PC-9 (cell line): ENCODE measurements around the gene NARS2. TPM values are rescaled to one million over a fixed set of nuclear protein-coding genes. Genes with fewer than 3 reads are reported as not detected.
A peak's percentile ranks its signal among the peaks of the same experiment; 100 is the strongest.

ENCODE experiments used
- BruUV-seq: library from RNA; stranded (reverse); fragments of 400-500 nt; replicated peaks from 2 replicates; lab custom pipeline; 2021; lab: Mats Ljungman, UMichigan
- CTCF ChIA-PET: fragments of 300-600 bp; sonication (Branson Sonifier 250); formaldehyde crosslinking; loops from one replicate; lab custom pipeline; 2022; ENCODE audit warnings: antibody characterized with exemption; lab: Charles Lee
- POLR2A ChIA-PET: fragments of 300-600 bp; sonication (Branson Sonifier 250); formaldehyde crosslinking; loops from one replicate; lab custom pipeline; 2022; ENCODE audit warnings: antibody characterized with exemption; ENCODE audit not compliant: unreplicated experiment; lab: Charles Lee
- DNase-seq, 2 experiments: peaks; one replicate each; pipeline versions ENCODE4 v3.0.0 to v3.0.0-alpha.2; 2015 to 2022; ENCODE audit warnings: mixed read lengths in 1 of 2
- H2AFZ ChIP-seq: fragments of 200-600 bp; sonication (generic); 2 replicates; pipeline ENCODE4 v1.8.1; 2017; ENCODE audit warnings: antibody characterized with exemption
- H3F3A ChIP-seq: fragments of 200-600 bp; sonication (generic); 2 replicates; pipeline ENCODE4 v1.8.1; 2017; ENCODE audit warnings: antibody characterized with exemption, mild to moderate bottlenecking, low read depth; ENCODE audit not compliant: insufficient read depth
- H3K27ac ChIP-seq: fragments of 200-600 bp; sonication (generic); 2 replicates; pipeline ENCODE4 v1.6.1; 2016; ENCODE audit warnings: mixed run types
- H3K27me3 ChIP-seq: fragments of 200-600 bp; sonication (generic); 2 replicates; pipeline ENCODE4 v1.6.1; 2016; ENCODE audit warnings: low read depth, mixed run types; ENCODE audit not compliant: insufficient read depth
- H3K36me3 ChIP-seq: fragments of 200-600 bp; sonication (generic); 2 replicates; pipeline ENCODE4 v1.6.1; 2016; ENCODE audit warnings: low read depth, mixed run types
- H3K4me1 ChIP-seq: fragments of 200-600 bp; sonication (generic); replicated peaks from 2 replicates; pipeline ENCODE4 v1.6.1; 2016; ENCODE audit warnings: mixed run types; ENCODE audit not compliant: insufficient read depth
- H3K4me2 ChIP-seq: fragments of 200-600 bp; sonication (generic); 2 replicates; pipeline ENCODE4 v1.6.1; 2017; ENCODE audit warnings: mixed run types
- H3K4me3 ChIP-seq: fragments of 200-600 bp; sonication (generic); 2 replicates; pipeline ENCODE4 v1.6.1; 2016; ENCODE audit warnings: mixed run types
- H3K79me2 ChIP-seq: fragments of 200-600 bp; sonication (generic); 2 replicates; pipeline ENCODE4 v1.6.1; 2017; ENCODE audit warnings: low read depth, mixed run types
- H3K9me2 ChIP-seq: fragments of 200-600 bp; sonication (generic); 2 replicates; pipeline ENCODE4 v1.8.1; 2017; ENCODE audit warnings: mild to moderate bottlenecking; ENCODE audit not compliant: insufficient read depth
- H3K9me3 ChIP-seq: fragments of 200-600 bp; sonication (generic); 2 replicates; pipeline ENCODE4 v1.8.1; 2016; ENCODE audit warnings: low read depth; ENCODE audit not compliant: insufficient read depth
- H4K20me1 ChIP-seq: fragments of 200-600 bp; sonication (generic); 2 replicates; pipeline ENCODE4 v1.8.1; 2017; ENCODE audit not compliant: insufficient read depth
- EZH2 ChIP-seq: fragments of 200-600 bp; sonication (generic); IDR thresholded peaks from 2 replicates; pipeline ENCODE4 v1.8.0; 2017; ENCODE audit warnings: antibody characterized with exemption, low read depth
- intact Hi-C: fragments of 100-400 bp; cut with micrococcal nuclease; formaldehyde crosslinking; loops from one replicate; pipeline ENCODE4 v1.10.0; 2022; ENCODE audit not compliant: unreplicated experiment
- total RNA-seq: library from RNA; stranded (reverse); gene quantifications from 2 replicates; pipeline ENCODE4 v1.2.3, GENCODE V29; 2021
- TF ChIP-seq, protein P1 (sequence below): fragments of 200-600 bp; sonication (generic); conservative IDR thresholded peaks from 2 replicates; pipeline ENCODE4 v1.6.1; 2017; ENCODE audit warnings: mixed run types, antibody characterized with exemption, mild to moderate bottlenecking, moderate library complexity

The NARS2 gene
- total RNA-seq, 1 experiment from 2014 or later: 22.4 TPM

DNA sequence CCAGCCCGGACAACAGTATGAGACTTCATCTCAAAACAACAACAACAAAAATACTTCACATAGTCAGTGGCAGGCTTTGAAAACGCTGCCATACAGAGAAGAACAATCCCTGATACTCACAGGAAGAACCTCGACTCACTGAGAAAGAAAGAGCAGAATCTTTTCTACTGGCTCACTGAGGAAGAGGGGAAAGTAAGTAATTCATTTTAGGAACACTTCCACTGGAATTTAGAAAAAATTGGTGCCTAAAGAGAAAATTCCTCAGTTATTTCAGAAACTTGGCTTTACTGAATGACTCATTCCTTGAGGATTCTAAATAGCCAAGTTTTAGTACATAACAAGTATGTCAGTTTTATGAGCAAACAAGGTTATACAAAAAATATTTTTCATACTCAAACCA, 12.3 kb downstream of the NARS2 start:
- Histone ChIP-seq H3F3A (peaks cover 6% of the 10 kb centered on the region; the same call in 1 of the 2 replicates), H2AFZ (no peak overlapping the region), H3K9me3 (no peaks in the 10 kb centered on the region), H4K20me1 (peaks cover 3% of the 10 kb centered on the region), H3K4me3 (no peak overlapping the region), H3K4me1 (peaks cover 7% of the 10 kb centered on the region; the same call in 1 of the 2 replicates), H3K9me2 (no peaks in the 10 kb centered on the region), H3K27me3 (no peaks in the 10 kb centered on the region), H3K79me2 (peaks cover 12% of the 10 kb centered on the region; the same call in 1 of the 2 replicates), H3K4me2 (no peak overlapping the region), H3K36me3 (peaks cover 2% of the 10 kb centered on the region; the same call in 1 of the 2 replicates), H3K27ac (peak overlapping the region; percentile 2; the same call in 1 of the 2 replicates)
- intact Hi-C loops: loop anchor here (5.0 kb wide), 2 partner anchors 515 to 740 kb away; partner anchors contain the start of genes AAMDC and RSF1
- ChIA-PET CTCF (no interaction called here), POLR2A (no interaction called here)
- peak in 1 of 2 experiments; percentile 58 for DNase-seq
- no TSS peak for BruUV-seq
- TF ChIP-seq EZH2: no peak
- TF ChIP-seq, protein P1, sequence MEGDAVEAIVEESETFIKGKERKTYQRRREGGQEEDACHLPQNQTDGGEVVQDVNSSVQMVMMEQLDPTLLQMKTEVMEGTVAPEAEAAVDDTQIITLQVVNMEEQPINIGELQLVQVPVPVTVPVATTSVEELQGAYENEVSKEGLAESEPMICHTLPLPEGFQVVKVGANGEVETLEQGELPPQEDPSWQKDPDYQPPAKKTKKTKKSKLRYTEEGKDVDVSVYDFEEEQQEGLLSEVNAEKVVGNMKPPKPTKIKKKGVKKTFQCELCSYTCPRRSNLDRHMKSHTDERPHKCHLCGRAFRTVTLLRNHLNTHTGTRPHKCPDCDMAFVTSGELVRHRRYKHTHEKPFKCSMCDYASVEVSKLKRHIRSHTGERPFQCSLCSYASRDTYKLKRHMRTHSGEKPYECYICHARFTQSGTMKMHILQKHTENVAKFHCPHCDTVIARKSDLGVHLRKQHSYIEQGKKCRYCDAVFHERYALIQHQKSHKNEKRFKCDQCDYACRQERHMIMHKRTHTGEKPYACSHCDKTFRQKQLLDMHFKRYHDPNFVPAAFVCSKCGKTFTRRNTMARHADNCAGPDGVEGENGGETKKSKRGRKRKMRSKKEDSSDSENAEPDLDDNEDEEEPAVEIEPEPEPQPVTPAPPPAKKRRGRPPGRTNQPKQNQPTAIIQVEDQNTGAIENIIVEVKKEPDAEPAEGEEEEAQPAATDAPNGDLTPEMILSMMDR: no peak

DNA sequence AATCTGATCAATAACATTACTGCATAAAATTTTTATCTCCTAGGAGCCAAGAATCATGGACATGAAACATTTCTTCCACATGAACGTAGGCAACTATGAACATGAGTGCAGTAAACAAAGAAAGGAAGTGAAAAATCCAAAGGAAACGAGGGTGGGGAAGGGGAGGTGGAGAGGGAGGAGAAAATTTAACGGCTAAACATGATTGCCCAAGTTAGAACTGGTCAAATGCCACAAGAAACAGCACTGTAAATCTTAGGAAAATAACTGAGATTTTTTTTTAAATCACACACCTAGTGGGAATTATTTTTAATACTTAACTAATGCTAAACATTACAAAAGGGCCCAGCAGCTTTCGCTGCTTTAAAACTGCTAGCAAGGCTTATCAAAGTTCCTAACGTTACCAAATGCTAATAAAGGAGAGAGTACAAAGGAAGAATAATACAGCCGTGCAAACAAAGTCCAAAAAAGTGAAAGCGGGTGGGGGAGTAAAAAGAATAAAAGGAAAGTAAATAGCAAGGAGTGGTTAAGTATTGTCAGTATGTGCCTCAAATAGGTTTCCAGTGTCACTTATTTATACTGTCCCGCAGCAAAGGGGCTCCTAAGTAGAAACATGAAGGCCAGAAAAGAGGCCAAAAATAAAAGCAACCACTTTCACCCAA, 13.7 kb downstream of the NARS2 start:
- H3K4me1 ChIP-seq: peaks cover 7% of the 10 kb centered on the region; the same call in 1 of the 2 replicates
- BruUV-seq: no TSS peak
- no peak overlapping the region for H2AFZ ChIP-seq
- H3K9me3 ChIP-seq: no peaks in the 10 kb centered on the region
- no peaks in the 10 kb centered on the region for H3K9me2 ChIP-seq
- TF ChIP-seq, protein P1: no peak
- H3K4me2 ChIP-seq: no peak overlapping the region
- peaks cover 3% of the 10 kb centered on the region; the same call in 1 of the 2 replicates for H3K36me3 ChIP-seq
- H3K27ac ChIP-seq: no peak overlapping the region
- peaks cover 6% of the 10 kb centered on the region; the same call in 1 of the 2 replicates for H3F3A ChIP-seq
- intact Hi-C loops: loop anchor here (5.0 kb wide), 2 partner anchors 514 to 739 kb away; partner anchors contain the start of genes AAMDC and RSF1
- H3K27me3 ChIP-seq: no peaks in the 10 kb centered on the region
- H3K79me2 ChIP-seq: peaks cover 12% of the 10 kb centered on the region; the same call in 1 of the 2 replicates
- H4K20me1 ChIP-seq: peaks cover 3% of the 10 kb centered on the region
- ChIA-PET POLR2A (interaction anchor here (0.7 kb wide), 1 partner anchor 521 kb away, joined by 7 read pairs; no protein-coding TSS in a partner anchor), CTCF (no interaction called here)
- no peak for DNase-seq
- no peak overlapping the region for H3K4me3 ChIP-seq

- Histone ChIP-seq H3K9me3 (no peaks in the 10 kb centered on the region), H2AFZ (no peak overlapping the region), H3K27ac (no peak overlapping the region), H3K27me3 (no peaks in the 10 kb centered on the region), H3K4me3 (no peak overlapping the region), H3F3A (peaks cover 6% of the 10 kb centered on the region; the same call in 1 of the 2 replicates), H3K9me2 (no peaks in the 10 kb centered on the region), H3K36me3 (peaks cover 7% of the 10 kb centered on the region; the same call in 1 of the 2 replicates), H4K20me1 (peaks cover 3% of the 10 kb centered on the region), H3K4me2 (no peak overlapping the region), H3K79me2 (peaks cover 12% of the 10 kb centered on the region; the same call in 1 of the 2 replicates), H3K4me1 (peaks cover 7% of the 10 kb centered on the region; the same call in 1 of the 2 replicates)
- no peak for DNase-seq
- intact Hi-C loops: loop anchor here (5.0 kb wide), 2 partner anchors 513 to 738 kb away; partner anchors contain the start of genes AAMDC and RSF1
- ChIA-PET CTCF (no interaction called here), POLR2A (no interaction called here)
- TF ChIP-seq, protein P1: no peak
- no peak for TF ChIP-seq EZH2
- no TSS peak for BruUV-seq
These were observed 14.5 kb downstream of the NARS2 start for GRCh38 chr11:78560153-78560552.
